HG02678 (cell line): ENCODE results near the gene MLLT11.
A peak's percentile ranks its signal among the peaks of the same experiment; 100 is the strongest.
"Not testable (repeated sequence)": the region's sequence is repeated elsewhere in the genome, so short reads cannot be mapped to it uniquely, and the experiment has no call there.

Source experiments
- ATAC-seq: cut with Tn5 transposase; IDR thresholded peaks from one replicate; pipeline ENCODE4 v1.9.1; 2021; ENCODE audit warnings: mild to moderate bottlenecking, moderate library complexity; ENCODE audit not compliant: unreplicated experiment

MLLT11 gene

GRCh38 chr1:151055581-151055980, 4.6 kb upstream of the MLLT11 start:
- no peak for ATAC-seq

GRCh38 chr1:151056149-151056548, 4.0 kb upstream of the MLLT11 start:
- ATAC-seq, result no peak

GRCh38 chr1:151058692-151059091, 1.5 kb upstream of the MLLT11 start:
- ATAC-seq, result no peak

GRCh38 chr1:151059109-151060006, 839 bp upstream of the MLLT11 start, which contains the start of gene CDC42SE1:
TSS of gene CDC42SE1 (minus strand) at chr1:151059622. CDS start at chr1:151055730, 3,892 bp downstream.
- ATAC-seq, result peak; percentile 83

- no peak for ATAC-seq
These were observed 642 bp downstream of the MLLT11 start for GRCh38 chr1:151060657-151061421.

GRCh38 chr1:151061704-151062103, 1.5 kb downstream of the MLLT11 start:
- no peak for ATAC-seq

- ATAC-seq, result no peak
These were observed 2.7 kb downstream of the MLLT11 start for GRCh38 chr1:151062741-151063371.

GRCh38 chr1:151065089-151065645, 5.0 kb downstream of the MLLT11 start:
- ATAC-seq, result no peak

GRCh38 chr1:151067185-151067584, 7.0 kb downstream of the MLLT11 start:
- ATAC-seq, result no peak

GRCh38 chr1:151069103-151069486, 8.9 kb downstream of the MLLT11 start:
- ATAC-seq, result no peak

- ATAC-seq, result peak; percentile 87
These were observed 10.5 kb downstream of the MLLT11 start, which contains the start of gene GABPB2 for GRCh38 chr1:151070474-151071276. TSS of gene GABPB2 (plus strand) at chr1:151070761. CDS start at chr1:151088190, 17,429 bp downstream.

- ATAC-seq, result no peak
These were observed 12.0 kb downstream of the MLLT11 start for GRCh38 chr1:151072224-151072623.

GRCh38 chr1:151085953-151086559, 25.9 kb downstream of the MLLT11 start:
- no peak for ATAC-seq

- ATAC-seq, result not testable (repeated sequence)
These were observed 37.2 kb downstream of the MLLT11 start for GRCh38 chr1:151097426-151097825.

GRCh38 chr1:151098126-151098525, 37.9 kb downstream of the MLLT11 start:
- no peak for ATAC-seq

GRCh38 chr1:151104630-151105029, 44.4 kb downstream of the MLLT11 start:
- ATAC-seq, result no peak

- no peak for ATAC-seq
These were observed 46.7 kb downstream of the MLLT11 start for GRCh38 chr1:151106894-151107293.

GRCh38 chr1:151108331-151108730, 48.1 kb downstream of the MLLT11 start:
- ATAC-seq, result no peak

- ATAC-seq, result no peak
These were observed 53.7 kb downstream of the MLLT11 start for GRCh38 chr1:151113877-151114276.
